ENCODE data around the gene TOM1L2.

DNA sequence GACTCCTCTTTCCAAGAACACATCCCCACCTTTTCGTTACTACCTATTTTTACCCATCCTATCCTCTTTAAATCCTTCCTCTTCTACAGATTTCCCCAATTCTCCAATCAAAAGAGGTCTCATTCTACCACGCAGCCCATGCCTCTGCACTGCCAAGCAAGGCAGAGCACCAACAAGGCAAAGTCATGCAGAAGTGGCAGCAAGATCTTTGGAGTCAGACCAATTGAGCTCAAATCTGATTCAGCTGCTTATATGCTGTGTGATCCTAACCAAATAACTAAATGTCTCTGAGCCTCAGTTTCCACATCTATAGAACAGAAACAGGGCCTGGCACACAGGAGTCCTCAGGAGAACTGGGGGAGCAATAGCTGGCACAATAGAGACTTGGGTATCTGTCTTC lies 41.0 kb downstream of the TOM1L2 start:
- TF ChIP-seq, protein P1, sequence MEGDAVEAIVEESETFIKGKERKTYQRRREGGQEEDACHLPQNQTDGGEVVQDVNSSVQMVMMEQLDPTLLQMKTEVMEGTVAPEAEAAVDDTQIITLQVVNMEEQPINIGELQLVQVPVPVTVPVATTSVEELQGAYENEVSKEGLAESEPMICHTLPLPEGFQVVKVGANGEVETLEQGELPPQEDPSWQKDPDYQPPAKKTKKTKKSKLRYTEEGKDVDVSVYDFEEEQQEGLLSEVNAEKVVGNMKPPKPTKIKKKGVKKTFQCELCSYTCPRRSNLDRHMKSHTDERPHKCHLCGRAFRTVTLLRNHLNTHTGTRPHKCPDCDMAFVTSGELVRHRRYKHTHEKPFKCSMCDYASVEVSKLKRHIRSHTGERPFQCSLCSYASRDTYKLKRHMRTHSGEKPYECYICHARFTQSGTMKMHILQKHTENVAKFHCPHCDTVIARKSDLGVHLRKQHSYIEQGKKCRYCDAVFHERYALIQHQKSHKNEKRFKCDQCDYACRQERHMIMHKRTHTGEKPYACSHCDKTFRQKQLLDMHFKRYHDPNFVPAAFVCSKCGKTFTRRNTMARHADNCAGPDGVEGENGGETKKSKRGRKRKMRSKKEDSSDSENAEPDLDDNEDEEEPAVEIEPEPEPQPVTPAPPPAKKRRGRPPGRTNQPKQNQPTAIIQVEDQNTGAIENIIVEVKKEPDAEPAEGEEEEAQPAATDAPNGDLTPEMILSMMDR (IDR thresholded peaks at IDR 0.05; ENCODE audit: poor library complexity): no peak
- TF ChIP-seq EZH2phosphoT487 (IDR thresholded peaks at IDR 0.05; ENCODE audit: low read depth, severe bottlenecking, unreplicated experiment): no peak
